Measurements from ENCODE around the gene MIF.
"Not testable (repeated sequence)": the region's sequence is repeated elsewhere in the genome, so short reads cannot be mapped to it uniquely, and the experiment has no call there.

The MIF gene

GRCh38 chr22:23903328-23903971 is 9.3 kb downstream of the MIF start:
- no peak for DNase-seq

GRCh38 chr22:23904573-23905254 is 10.5 kb downstream of the MIF start:
- no peak for DNase-seq

- no peak for DNase-seq
Measured at GRCh38 chr22:23906641-23907040, 12.5 kb downstream of the MIF start.

- DNase-seq, result not testable (repeated sequence)
Measured at GRCh38 chr22:23907423-23907822, 13.2 kb downstream of the MIF start.

GRCh38 chr22:23908587-23909205 is 14.5 kb downstream of the MIF start:
- DNase-seq, result no peak

- no peak for DNase-seq
Measured at GRCh38 chr22:23909296-23909898, 15.2 kb downstream of the MIF start.

- DNase-seq, result no peak
Measured at GRCh38 chr22:23910496-23911190, 16.5 kb downstream of the MIF start.

- DNase-seq, result no peak
Measured at GRCh38 chr22:23911318-23911980, 17.3 kb downstream of the MIF start.

- no peak for DNase-seq
Measured at GRCh38 chr22:23912293-23912903, 18.2 kb downstream of the MIF start.

- no peak for DNase-seq
Measured at GRCh38 chr22:23913306-23913660, 19.1 kb downstream of the MIF start.

GRCh38 chr22:23913661-23914353 is 19.6 kb downstream of the MIF start:
- peak; percentile 94 to 98 for DNase-seq

GRCh38 chr22:23915290-23915689 is 21.1 kb downstream of the MIF start:
- DNase-seq, result no peak

GRCh38 chr22:23920267-23920611 is 26.1 kb downstream of the MIF start:
- DNase-seq, result not testable (repeated sequence)

- DNase-seq, result not testable (repeated sequence)
Measured at GRCh38 chr22:23921586-23922201, 27.5 kb downstream of the MIF start.

- no peak for DNase-seq
Measured at GRCh38 chr22:23922921-23923320, 28.7 kb downstream of the MIF start.

- DNase-seq, result no peak
Measured at GRCh38 chr22:23925020-23925606, 30.9 kb downstream of the MIF start.

GRCh38 chr22:23926561-23926960 is 32.4 kb downstream of the MIF start:
- no peak for DNase-seq

- no peak for DNase-seq
Measured at GRCh38 chr22:23938328-23939016, 44.3 kb downstream of the MIF start.

- DNase-seq, result no peak
Measured at GRCh38 chr22:23939017-23939357, 44.8 kb downstream of the MIF start.

- DNase-seq, result not testable (repeated sequence)
Measured at GRCh38 chr22:23940166-23940565, 46.0 kb downstream of the MIF start.
